ENCODE data around the gene ZFAND6. TPM values are rescaled to one million over a fixed set of nuclear protein-coding genes. Genes with fewer than 3 reads are reported as not detected.

Gene ZFAND6
- total and polyA plus RNA-seq, 10 of the 15 experiments (the other 5 are each of a cell fraction or from before 2014, with no cell fraction given) = 78.9 to 179 (median 135) TPM

DNA sequence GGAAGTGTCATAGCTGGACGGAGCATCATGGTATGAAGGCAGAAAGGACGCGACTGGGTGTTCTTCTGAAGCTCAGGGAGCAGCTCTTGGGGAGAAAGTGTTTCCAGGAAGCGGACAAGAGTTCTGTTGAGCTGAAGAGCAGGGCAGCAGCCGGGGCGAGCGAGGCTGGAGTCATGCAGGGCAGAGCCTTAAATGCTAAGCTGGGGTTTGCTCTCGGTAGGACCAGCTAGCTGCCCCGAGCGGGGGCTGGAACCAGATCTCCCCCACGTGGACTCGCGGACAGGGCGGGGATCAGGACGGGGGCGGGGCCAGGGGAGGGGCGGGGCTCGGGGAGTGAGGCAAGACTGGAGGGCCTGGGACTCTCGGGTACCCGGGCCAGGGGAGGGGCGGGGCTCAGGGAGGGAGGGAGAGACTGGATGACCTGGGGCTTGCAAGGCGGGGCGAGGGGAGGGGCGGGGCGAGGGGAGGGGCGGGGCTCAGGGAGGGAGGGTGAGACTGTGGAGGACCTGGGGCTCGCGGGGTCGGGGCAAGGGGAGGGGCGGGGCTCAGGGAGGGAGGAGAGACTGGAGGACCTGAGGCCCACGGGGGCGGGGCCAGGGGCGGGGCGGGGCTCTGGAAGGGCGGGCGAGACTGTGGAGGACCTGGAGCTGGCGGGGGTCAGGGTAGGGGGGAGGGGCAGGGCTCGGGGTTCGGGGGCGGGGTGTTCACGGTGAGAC lies 92.9 kb downstream of the ZFAND6 start (continued):
- TF ChIP-seq ZNF592 (IDR thresholded peaks at IDR 0.05) (no peak), NFXL1 (IDR thresholded peaks at IDR 0.05; ENCODE audit: borderline replicate concordance) (no peak), USF1 (IDR thresholded peaks at IDR 0.05; ENCODE audit: borderline replicate concordance, extremely low read length, insufficient read depth, low read depth, low read length) (peak; percentile 39), SIN3A (IDR thresholded peaks at IDR 0.05; ENCODE audit: low read depth, low read length) (no peak), MYC (IDR thresholded peaks at IDR 0.05; ENCODE audit: insufficient read depth, insufficient read length, insufficient replicate concordance, low read length, severe bottlenecking) (no peak), RAD51 (IDR thresholded peaks at IDR 0.05) (no peak), MTA3 (IDR thresholded peaks at IDR 0.05; ENCODE audit: borderline replicate concordance, low read length) (no peak), KLF5 (IDR thresholded peaks at IDR 0.05; ENCODE audit: partially characterized antibody) (no peak), TAF1 (IDR thresholded peaks at IDR 0.05; ENCODE audit: borderline replicate concordance, low read depth, low read length) (no peak), SP1 (IDR thresholded peaks at IDR 0.05; ENCODE audit: low read depth, low read length) (no peak), ZSCAN29 (IDR thresholded peaks at IDR 0.05) (no peak), NFYA (IDR thresholded peaks at IDR 0.05; ENCODE audit: borderline replicate concordance, low read depth, low read length) (no peak), YBX1 (IDR thresholded peaks at IDR 0.05) (no peak), POLR2A (IDR thresholded peaks at IDR 0.05; ENCODE audit: low read depth, low read length) (no peak), CHD1 (IDR thresholded peaks at IDR 0.05; ENCODE audit: low read depth, low read length) (no peak), FOXM1 (IDR thresholded peaks at IDR 0.05; ENCODE audit: low read depth, low read length) (no peak), MXI1 (IDR thresholded peaks at IDR 0.05; ENCODE audit: low read depth, low read length) (0 out of 2 replicates have a peak, but pooled peaks have one; percentile 21), WRNIP1 (IDR thresholded peaks at IDR 0.05; ENCODE audit: borderline replicate concordance, low read depth, low read length) (no peak), KDM1A (IDR thresholded peaks at IDR 0.05; ENCODE audit: borderline replicate concordance) (no peak)
- TF ChIP-seq, protein P1, sequence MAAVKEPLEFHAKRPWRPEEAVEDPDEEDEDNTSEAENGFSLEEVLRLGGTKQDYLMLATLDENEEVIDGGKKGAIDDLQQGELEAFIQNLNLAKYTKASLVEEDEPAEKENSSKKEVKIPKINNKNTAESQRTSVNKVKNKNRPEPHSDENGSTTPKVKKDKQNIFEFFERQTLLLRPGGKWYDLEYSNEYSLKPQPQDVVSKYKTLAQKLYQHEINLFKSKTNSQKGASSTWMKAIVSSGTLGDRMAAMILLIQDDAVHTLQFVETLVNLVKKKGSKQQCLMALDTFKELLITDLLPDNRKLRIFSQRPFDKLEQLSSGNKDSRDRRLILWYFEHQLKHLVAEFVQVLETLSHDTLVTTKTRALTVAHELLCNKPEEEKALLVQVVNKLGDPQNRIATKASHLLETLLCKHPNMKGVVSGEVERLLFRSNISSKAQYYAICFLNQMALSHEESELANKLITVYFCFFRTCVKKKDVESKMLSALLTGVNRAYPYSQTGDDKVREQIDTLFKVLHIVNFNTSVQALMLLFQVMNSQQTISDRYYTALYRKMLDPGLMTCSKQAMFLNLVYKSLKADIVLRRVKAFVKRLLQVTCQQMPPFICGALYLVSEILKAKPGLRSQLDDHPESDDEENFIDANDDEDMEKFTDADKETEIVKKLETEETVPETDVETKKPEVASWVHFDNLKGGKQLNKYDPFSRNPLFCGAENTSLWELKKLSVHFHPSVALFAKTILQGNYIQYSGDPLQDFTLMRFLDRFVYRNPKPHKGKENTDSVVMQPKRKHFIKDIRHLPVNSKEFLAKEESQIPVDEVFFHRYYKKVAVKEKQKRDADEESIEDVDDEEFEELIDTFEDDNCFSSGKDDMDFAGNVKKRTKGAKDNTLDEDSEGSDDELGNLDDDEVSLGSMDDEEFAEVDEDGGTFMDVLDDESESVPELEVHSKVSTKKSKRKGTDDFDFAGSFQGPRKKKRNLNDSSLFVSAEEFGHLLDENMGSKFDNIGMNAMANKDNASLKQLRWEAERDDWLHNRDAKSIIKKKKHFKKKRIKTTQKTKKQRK (IDR thresholded peaks at IDR 0.05; ENCODE audit: low read depth, low read length) = no peak

All from GM12878 (cell line).